ENCODE results near the gene RIT1.

GRCh38 chr1:155882766-155883165 is 28.4 kb downstream of the RIT1 start:
- TF ChIP-seq, protein P1, sequence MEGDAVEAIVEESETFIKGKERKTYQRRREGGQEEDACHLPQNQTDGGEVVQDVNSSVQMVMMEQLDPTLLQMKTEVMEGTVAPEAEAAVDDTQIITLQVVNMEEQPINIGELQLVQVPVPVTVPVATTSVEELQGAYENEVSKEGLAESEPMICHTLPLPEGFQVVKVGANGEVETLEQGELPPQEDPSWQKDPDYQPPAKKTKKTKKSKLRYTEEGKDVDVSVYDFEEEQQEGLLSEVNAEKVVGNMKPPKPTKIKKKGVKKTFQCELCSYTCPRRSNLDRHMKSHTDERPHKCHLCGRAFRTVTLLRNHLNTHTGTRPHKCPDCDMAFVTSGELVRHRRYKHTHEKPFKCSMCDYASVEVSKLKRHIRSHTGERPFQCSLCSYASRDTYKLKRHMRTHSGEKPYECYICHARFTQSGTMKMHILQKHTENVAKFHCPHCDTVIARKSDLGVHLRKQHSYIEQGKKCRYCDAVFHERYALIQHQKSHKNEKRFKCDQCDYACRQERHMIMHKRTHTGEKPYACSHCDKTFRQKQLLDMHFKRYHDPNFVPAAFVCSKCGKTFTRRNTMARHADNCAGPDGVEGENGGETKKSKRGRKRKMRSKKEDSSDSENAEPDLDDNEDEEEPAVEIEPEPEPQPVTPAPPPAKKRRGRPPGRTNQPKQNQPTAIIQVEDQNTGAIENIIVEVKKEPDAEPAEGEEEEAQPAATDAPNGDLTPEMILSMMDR (IDR thresholded peaks at IDR 0.05), result no peak
- no peak for TF ChIP-seq POLR2A (IDR thresholded peaks at IDR 0.05)

Measured in testis (tissue), 2 donors.